Coronary artery (tissue), 2 donors: ENCODE results near the gene NUDT13.

Experiments used
- DNase-seq: peaks from one replicate; pipeline ENCODE4 v3.0.0-alpha.2; 2017; ENCODE audit warnings: low spot score
- H3K27ac ChIP-seq, 2 donors: fragments of 200-600 bp; sonication (generic); one replicate each; pipeline ENCODE4 v1.5.1; 2016 to 2019
- H3K4me3 ChIP-seq: fragments of 200-600 bp; sonication (generic); 2 replicates; pipeline ENCODE4 v1.5.1; 2016; ENCODE audit warnings: mild to moderate bottlenecking, moderate library complexity
- CTCF ChIP-seq: fragments of 200-600 bp; sonication (generic); IDR thresholded peaks from one replicate; pipeline ENCODE4 v1.5.1; 2019; ENCODE audit warnings: antibody characterized with exemption

NUDT13 gene

GRCh38 chr10:73161662-73162061, 51.4 kb downstream of the NUDT13 start:
- Histone ChIP-seq H3K27ac (no peak overlapping the region), H3K4me3 (no peak overlapping the region)
- DNase-seq, result no peak
- TF ChIP-seq CTCF, result no peak

DNA sequence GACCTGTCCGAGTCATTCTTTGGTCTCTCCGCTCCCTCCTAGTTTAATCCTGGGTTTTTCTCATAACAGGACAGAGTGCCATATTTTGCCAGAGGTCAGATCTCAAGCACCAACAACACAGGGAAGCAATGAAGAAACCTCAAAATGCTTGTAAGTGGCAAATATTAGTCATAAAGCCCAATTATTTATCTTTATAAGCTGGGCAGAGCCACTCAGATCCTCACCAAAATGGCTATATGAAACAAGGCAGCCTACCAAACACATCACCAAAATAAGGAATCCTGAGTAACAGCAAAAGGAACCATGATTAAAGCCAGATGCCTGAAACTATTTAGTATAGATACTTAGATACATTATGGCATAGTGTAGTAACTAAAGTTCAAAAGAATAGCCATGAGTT, 52.8 kb downstream of the NUDT13 start:
- no peak for TF ChIP-seq CTCF

DNA sequence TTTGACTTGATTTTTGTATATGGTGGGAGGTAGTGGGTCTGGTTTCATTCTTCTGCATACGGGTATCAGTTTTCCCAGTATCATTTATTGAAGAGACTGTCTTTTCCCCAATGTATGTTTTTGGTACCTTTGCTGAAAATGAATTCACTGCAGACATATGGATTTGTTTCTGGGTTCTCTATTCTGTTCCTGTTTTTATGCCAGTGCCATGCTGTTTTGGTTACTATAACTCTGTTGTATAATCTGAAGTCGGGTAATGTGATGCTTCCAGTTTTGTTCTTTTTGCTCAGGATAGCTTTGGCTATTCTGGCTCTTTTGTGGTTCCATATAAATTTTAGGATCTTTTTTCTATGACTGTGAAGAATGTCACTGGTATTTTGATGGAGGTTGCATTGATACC, 56.7 kb downstream of the NUDT13 start:
- no peak for TF ChIP-seq CTCF
- DNase-seq, result no peak
- peak overlapping the region; percentile 96 for H3K4me3 ChIP-seq
- H3K27ac ChIP-seq, result peak overlapping the region in 1 of 2 donors; percentile 96

More for the DNA sequence above, 52.8 kb downstream of the NUDT13 start:
- DNase-seq, result no peak
- H3K4me3 ChIP-seq, result no peak overlapping the region
- H3K27ac ChIP-seq, result no peak overlapping the region

DNA sequence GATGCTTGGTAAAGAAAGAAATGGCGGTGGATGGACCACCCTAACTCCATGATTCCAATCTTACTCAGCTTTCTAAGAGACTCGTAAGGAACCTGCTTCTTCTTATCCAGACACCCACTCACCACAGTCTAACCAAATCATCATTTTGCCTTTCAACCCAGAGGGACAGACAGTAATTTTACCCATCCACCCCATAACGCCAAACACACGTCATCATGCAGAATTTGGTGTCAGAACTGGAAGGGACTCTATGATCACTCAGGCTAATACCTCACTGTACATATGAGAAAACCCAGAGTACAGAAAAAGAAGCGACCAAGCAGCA, 57.2 kb downstream of the NUDT13 start:
- no peak for TF ChIP-seq CTCF
- DNase-seq, result no peak
- Histone ChIP-seq H3K4me3 (peak overlapping the region; percentile 96), H3K27ac (peak overlapping the region; percentile 96 to 98)

GRCh38 chr10:73167783-73168464, 57.7 kb downstream of the NUDT13 start, which contains the start of the genes ECD and FAM149B1:
Gene ECD, minus strand, starts transcription at chr10:73168008. Its CDS starts 4,071 bp downstream, at chr10:73163937.
Gene FAM149B1, plus strand, starts transcription at chr10:73168119. Its CDS starts 221 bp downstream, at chr10:73168340.
- no peak for TF ChIP-seq CTCF
- DNase-seq, result peak; percentile 96
- peak within 1 kb of the TSS; percentile 96 for H3K4me3 ChIP-seq
- H3K27ac ChIP-seq, result peak within 1 kb of the TSS; percentile 96 to 98

GRCh38 chr10:73168465-73168803, 58.2 kb downstream of the NUDT13 start:
- H3K4me3 ChIP-seq, result peak overlapping the region; percentile 96
- no peak for DNase-seq
- no peak for TF ChIP-seq CTCF
- peak overlapping the region; percentile 96 to 98 for H3K27ac ChIP-seq

DNA sequence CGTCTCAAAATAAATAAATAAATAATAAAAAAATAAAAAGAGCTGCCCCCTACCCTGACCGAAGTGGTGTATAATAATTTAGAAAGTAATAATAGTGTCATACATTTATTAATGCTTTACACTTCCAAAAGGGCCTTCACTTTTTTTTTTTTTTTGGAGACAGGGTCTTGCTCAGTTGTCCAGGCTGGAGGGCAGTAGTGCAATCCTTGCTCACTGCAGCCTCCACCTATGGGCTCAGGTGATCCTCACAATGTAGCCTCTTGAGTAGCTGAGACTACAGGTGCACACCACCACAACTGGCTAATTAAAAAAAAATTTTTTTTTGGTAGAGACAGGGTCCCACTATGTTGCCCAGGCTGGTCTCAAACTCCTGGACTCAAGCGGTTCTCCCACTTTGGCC, 59.1 kb downstream of the NUDT13 start:
- Histone ChIP-seq H3K27ac (no peak overlapping the region), H3K4me3 (no peak overlapping the region)
- TF ChIP-seq CTCF, result no peak
- no peak for DNase-seq
